Aorta (tissue), 5 donors: ENCODE data around the gene MT1M. TPM values are rescaled to one million over a fixed set of nuclear protein-coding genes. Genes with fewer than 3 reads are reported as not detected.

Experiments
- ATAC-seq: fragments of 200-7000 bp; cut with Tn5 transposase; one replicate; pipeline ENCODE4 v1.9.1; 2022; ENCODE audit warnings: moderate library complexity; ENCODE audit not compliant: low FRiP score
- DNase-seq, 2 donors: peaks; one replicate each; pipeline ENCODE4 v3.0.0-alpha.2; 2020
- H3K27ac ChIP-seq, 2 donors: one replicate each; pipeline ENCODE4 v1.5.1; 2013; ENCODE audit warnings: low read length in 2 of 2, mild to moderate bottlenecking in 2 of 2, moderate library complexity in 2 of 2, control low read depth in 1 of 2, inconsistent platforms in 1 of 2, low read depth in 1 of 2
- H3K27me3 ChIP-seq, 2 donors: one replicate each; pipeline ENCODE4 v1.6.1; 2013; ENCODE audit warnings: control low read depth in 1 of 2, low read length in 1 of 2, mild to moderate bottlenecking in 1 of 2, moderate library complexity in 1 of 2; ENCODE audit not compliant: insufficient read depth in 2 of 2, control insufficient read depth in 1 of 2
- H3K36me3 ChIP-seq, 2 donors: one replicate each; pipeline ENCODE4 v1.6.1; 2013; ENCODE audit warnings: control low read depth in 1 of 2, low read length in 1 of 2, mild to moderate bottlenecking in 1 of 2; ENCODE audit not compliant: insufficient read depth in 2 of 2, control insufficient read depth in 1 of 2
- H3K4me1 ChIP-seq, 2 donors: one replicate each; pipeline ENCODE4 v1.6.1; 2013; ENCODE audit warnings: low read length in 2 of 2, control low read depth in 1 of 2, mild to moderate bottlenecking in 1 of 2, moderate library complexity in 1 of 2; ENCODE audit not compliant: insufficient read depth in 2 of 2, control insufficient read depth in 1 of 2
- H3K4me3 ChIP-seq, 2 donors: one replicate each; pipeline ENCODE4 v1.5.1; 2013; ENCODE audit warnings: low read length in 2 of 2, control low read depth in 1 of 2, mild to moderate bottlenecking in 1 of 2
- H3K9me3 ChIP-seq: one replicate; pipeline ENCODE4 v1.6.1; 2013; ENCODE audit warnings: mild to moderate bottlenecking, low read length; ENCODE audit not compliant: control insufficient read depth
- WGBS, 2 donors: extraction: QIAGEN DNeasy Blood & Tissue Kit; methylation state at CpG; one replicate each; pipeline ENCODE4 v1.1.7; 2013; 5-methylcytosine and 5-hydroxymethylcytosine counted together
- intact Hi-C, 2 donors: fragments of 100-400 bp; cut with DNase I; formaldehyde crosslinking; loops; one replicate each; pipeline versions ENCODE4 v1.14.2 to v1.15.0; 2022
- polyA plus RNA-seq, 2 donors: library from polyadenylated mRNA; stranded (reverse); fragments of 200-250 nt; gene quantifications; one replicate each; pipeline ENCODE4 v1.2.3, GENCODE V29; 2013
- total RNA-seq, 2 donors: library from RNA; stranded (reverse); fragmentation: NEBNext Ultra II Directional; extraction: Animal tissue kit (Norgen Biotek cat#: 25700); gene quantifications; one replicate each; pipeline ENCODE4 v1.2.1, GENCODE V29; 2021
- donor health status: healthy with polysubstance abuse.
- donor health status: Bipolar disorder and iron deficiency.
- donor health status: DM: no; HTN: no; CAD: no.
- donor health status: DM: no; HTN: no; CAD: no.
- donor health status: DM: yes; HTN: yes; CAD: no.

The MT1M gene
- total and polyA plus RNA-seq, 4 donors: 11.8 to 129 (median 56.1) TPM

DNA sequence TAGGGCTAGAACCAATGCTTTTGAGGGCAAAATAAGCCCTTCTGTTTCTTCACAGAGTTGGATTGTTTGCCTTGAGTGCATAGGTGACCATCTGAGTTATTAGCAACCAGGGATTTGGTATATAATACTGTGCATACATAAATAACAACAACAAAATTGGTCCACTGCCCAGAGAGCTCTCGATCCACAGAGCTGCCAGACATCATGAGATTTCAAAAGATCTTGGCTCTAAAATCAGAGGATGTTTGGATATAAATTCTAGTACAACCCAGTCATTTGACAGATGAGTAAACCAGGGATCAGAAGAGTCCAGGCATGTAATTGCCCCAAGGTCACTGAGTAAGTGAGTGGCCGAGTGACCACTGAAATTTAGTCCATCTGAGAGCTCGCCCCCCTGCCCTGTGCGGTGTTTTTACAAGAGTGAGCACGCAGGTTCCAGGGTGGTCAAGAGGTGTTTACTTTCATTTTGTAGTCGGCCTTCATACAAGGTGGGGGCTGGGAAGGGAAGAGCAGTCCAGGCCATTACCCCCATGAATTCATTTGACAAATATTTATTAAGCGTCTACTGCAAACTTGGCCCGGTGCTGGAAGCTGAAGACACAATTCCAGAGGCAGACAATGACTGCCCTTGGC, 25.9 kb upstream of the MT1M start:
- peaks cover 0 to 5% of the 10 kb centered on the region in 2 donors for H3K4me1 ChIP-seq

GRCh38 chr16:56607109-56607618, 25.3 kb upstream of the MT1M start:
- ATAC-seq (peak; percentile 47), DNase-seq (peak; percentile 77 to 88)
- 75 to 79% methylated on average over 14 of the region's 14 CpGs for WGBS, 2 donors
- Histone ChIP-seq H3K9me3 (no peaks in the 10 kb centered on the region), H3K4me3 (no peak overlapping the region), H3K36me3 (no peaks in the 10 kb centered on the region), H3K4me1 (peaks cover 0 to 5% of the 10 kb centered on the region in 2 donors), H3K27ac (peak overlapping the region in 1 of 2 donors; percentile 84), H3K27me3 (no peaks in the 10 kb centered on the region)
- intact Hi-C loops: loop anchor here (5.0 to 10.0 kb wide), 2 partner anchors 75 to 92 kb away; partner anchors contain the start of gene MT1X (in 1 of the 2)

More for the DNA sequence above, 25.9 kb upstream of the MT1M start:
- 65 to 69% methylated on average over 8 of the region's 8 CpGs for WGBS, 2 donors
- H3K9me3 ChIP-seq: no peaks in the 10 kb centered on the region
- intact Hi-C loops: loop anchor here (5.0 to 10.0 kb wide), 2 partner anchors 76 to 92 kb away; partner anchors contain the start of gene MT1X (in 1 of the 2)
- H3K27me3 ChIP-seq: no peaks in the 10 kb centered on the region
- peak overlapping the region in 1 of 2 donors; percentile 84 for H3K27ac ChIP-seq
- no peaks in the 10 kb centered on the region for H3K36me3 ChIP-seq
- DNase-seq: no peak
- H3K4me3 ChIP-seq: no peak overlapping the region
- ATAC-seq: no peak

- DNase-seq: no peak
- Histone ChIP-seq H3K4me3 (no peak overlapping the region), H3K27me3 (no peaks in the 10 kb centered on the region), H3K4me1 (peaks cover 0 to 5% of the 10 kb centered on the region in 2 donors), H3K9me3 (no peaks in the 10 kb centered on the region), H3K36me3 (no peaks in the 10 kb centered on the region), H3K27ac (peak overlapping the region; percentile 51 to 84)
- intact Hi-C loops: loop anchor here (5.0 to 10.0 kb wide), 2 partner anchors 75 to 93 kb away; partner anchors contain the start of gene MT1X (in 1 of the 2)
- no peak for ATAC-seq
- WGBS, 2 donors: 77 to 92% methylated on average over 2 of the region's 2 CpGs
Measured at GRCh38 chr16:56607675-56608042, 24.8 kb upstream of the MT1M start.

DNA sequence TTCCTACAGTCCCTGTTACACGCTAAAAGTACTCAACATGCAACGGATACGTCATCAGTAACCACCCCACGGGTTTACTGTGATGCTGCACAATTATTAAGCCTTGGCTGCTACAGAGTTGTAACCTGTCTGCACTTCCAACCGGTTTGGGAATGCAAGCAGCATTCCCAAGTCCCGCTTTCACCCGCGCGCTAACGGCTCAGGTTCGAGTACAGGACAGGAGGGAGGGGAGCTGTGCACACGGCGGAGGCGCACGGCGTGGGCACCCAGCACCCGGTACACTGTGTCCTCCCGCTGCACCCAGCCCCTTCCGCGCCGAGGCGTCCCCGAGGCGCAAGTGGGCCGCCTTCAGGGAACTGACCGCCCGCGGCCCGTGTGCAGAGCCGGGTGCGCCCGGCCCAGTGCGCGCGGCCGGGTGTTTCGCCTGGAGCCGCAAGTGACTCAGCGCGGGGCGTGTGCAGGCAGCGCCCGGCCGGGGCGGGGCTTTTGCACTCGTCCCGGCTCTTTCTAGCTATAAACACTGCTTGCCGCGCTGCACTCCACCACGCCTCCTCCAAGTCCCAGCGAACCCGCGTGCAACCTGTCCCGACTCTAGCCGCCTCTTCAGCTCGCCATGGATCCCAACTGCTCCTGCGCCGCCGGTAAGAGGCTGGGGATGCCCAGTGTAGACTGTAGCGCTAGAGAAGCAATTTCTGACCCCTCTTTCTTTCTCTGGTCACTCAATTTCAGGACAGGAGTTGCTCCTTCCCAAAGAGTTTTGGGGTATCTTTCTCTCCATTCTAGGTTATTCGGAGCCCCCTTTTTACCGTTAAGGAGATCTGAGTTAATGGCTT, 24.2 kb upstream of the MT1M start, which contains the start of gene MT2A:
TSS of gene MT2A (plus strand) at position 542 of the 833 bp plus-strand sequence. CDS start at position 614, 72 bp downstream.
- H3K27me3 ChIP-seq: no peaks in the 10 kb centered on the region
- DNase-seq (peak; percentile 98), ATAC-seq (peak; percentile 92)
- H3K27ac ChIP-seq: peak within 1 kb of the TSS; percentile 51 to 85
- intact Hi-C loops: loop anchor here (5.0 to 10.0 kb wide), 2 partner anchors 74 to 93 kb away; partner anchors contain the start of gene MT1X (in 1 of the 2)
- H3K9me3 ChIP-seq: no peaks in the 10 kb centered on the region
- 5 to 6% methylated on average over 61 to 62 of the region's 62 CpGs for WGBS, 2 donors
- H3K4me3 ChIP-seq: peak within 1 kb of the TSS; percentile 60 to 96
- no peaks in the 10 kb centered on the region for H3K36me3 ChIP-seq
- peaks cover 0 to 5% of the 10 kb centered on the region in 2 donors for H3K4me1 ChIP-seq

DNA sequence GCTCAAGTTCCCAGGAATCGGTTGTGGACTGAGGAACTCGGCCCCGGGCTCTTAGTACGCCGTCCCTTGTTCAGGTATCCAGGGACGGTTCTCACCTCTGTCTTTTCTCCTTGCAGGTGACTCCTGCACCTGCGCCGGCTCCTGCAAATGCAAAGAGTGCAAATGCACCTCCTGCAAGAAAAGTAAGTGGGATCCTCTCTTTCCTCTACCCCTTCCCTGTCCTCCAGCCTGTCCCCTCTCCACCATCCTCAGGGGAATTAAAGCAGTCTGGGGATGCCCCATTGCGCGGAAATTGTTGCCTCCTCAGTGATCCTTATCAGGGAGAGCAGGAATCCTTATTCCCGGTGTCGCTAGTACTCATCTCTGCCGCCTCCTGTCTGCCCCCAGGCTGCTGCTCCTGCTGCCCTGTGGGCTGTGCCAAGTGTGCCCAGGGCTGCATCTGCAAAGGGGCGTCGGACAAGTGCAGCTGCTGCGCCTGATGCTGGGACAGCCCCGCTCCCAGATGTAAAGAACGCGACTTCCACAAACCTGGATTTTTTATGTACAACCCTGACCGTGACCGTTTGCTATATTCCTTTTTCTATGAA, 23.5 kb upstream of the MT1M start:
- Histone ChIP-seq H3K4me1 (peaks cover 0 to 5% of the 10 kb centered on the region in 2 donors), H3K9me3 (no peaks in the 10 kb centered on the region), H3K27me3 (no peaks in the 10 kb centered on the region), H3K4me3 (peak overlapping the region; percentile 60 to 96), H3K27ac (peak overlapping the region; percentile 15 to 19), H3K36me3 (no peaks in the 10 kb centered on the region)
- DNase-seq (no peak), ATAC-seq (no peak)
- intact Hi-C loops: loop anchor here (1.0 to 10.0 kb wide), 3 partner anchors 17 to 94 kb away; partner anchors contain the start of gene MT1X (in 1 of the 2)
- 1% methylated on average over 21 of the region's 21 CpGs for WGBS, 2 donors

DNA sequence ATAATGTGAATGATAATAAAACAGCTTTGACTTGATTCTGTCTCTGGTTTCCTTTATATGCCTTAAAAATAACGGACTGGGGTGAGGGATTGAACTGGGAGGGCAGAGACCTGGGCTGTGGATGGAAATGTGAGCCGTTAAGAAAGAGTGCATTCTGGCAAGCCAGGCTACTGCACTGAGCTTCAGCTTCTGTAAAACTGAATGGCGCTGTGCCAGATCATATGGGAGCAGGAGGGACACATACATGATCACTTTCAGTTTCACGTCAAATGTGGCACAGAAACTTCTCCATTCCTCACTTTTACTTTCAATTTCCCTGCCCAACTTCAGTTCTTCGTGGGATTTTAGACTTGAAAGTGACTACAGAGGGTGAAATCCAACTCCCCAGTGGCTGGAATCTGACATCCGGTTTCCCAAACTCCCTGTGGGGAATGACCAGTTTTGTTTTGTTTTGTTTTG, 23.0 kb upstream of the MT1M start:
- intact Hi-C loops: loop anchor here (1.0 to 10.0 kb wide), 3 partner anchors 17 to 95 kb away; partner anchors contain the start of gene MT1X (in 1 of the 2)
- Histone ChIP-seq H3K27ac (peak overlapping the region; percentile 15 to 85), H3K9me3 (no peaks in the 10 kb centered on the region), H3K36me3 (no peaks in the 10 kb centered on the region), H3K4me3 (peak overlapping the region; percentile 60 to 96), H3K4me1 (peaks cover 0 to 5% of the 10 kb centered on the region in 2 donors), H3K27me3 (no peaks in the 10 kb centered on the region)
- 0% methylated on average over 6 of the region's 6 CpGs for WGBS, 2 donors
- DNase-seq (peak in 1 of 2 donors; percentile 89), ATAC-seq (peak; percentile 13)

DNA sequence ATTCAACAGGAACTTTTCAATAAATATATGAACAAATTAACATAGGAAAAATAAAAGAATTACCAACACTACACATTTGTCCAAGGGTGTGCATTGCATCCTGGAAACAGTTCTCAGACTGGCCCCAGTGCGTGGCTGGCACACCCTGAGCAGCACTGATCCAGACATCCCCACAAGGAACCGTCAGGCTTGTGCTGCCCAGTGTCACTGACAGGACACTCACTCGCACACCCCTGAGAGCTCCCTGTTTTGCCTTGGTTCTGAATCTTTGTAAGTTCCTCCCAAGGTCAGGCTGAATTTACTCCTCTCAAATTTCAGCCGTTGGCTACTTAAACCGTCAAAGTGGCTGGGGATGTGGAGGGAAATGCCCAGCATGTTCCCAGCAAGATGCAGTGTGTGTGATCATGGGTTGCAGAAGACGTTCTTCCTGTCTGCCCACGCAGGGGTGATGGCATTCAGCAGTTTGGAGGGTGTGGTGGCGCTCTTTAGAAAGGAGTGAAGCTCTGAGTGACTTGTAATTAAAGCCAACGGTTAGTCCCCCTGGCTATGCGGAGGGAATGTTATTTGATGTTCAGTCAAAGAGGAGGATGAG, 22.3 kb upstream of the MT1M start:
- 19 to 21% methylated on average over 10 of the region's 10 CpGs for WGBS, 2 donors
- Histone ChIP-seq H3K36me3 (no peaks in the 10 kb centered on the region), H3K9me3 (no peaks in the 10 kb centered on the region), H3K27me3 (no peaks in the 10 kb centered on the region), H3K27ac (peak overlapping the region; percentile 1 to 97), H3K4me1 (peaks cover 0 to 5% of the 10 kb centered on the region in 2 donors), H3K4me3 (no peak overlapping the region)
- intact Hi-C loops: no loop called here
- ATAC-seq (peak; percentile 2), DNase-seq (peak; percentile 70 to 85)
